ENCODE results near the gene GZF1. TPM values are rescaled to one million over a fixed set of nuclear protein-coding genes. Genes with fewer than 3 reads are reported as not detected.

The GZF1 gene
- total and polyA plus RNA-seq, 4 donors: 5.3 to 17.8 (median 14.6) TPM

DNA sequence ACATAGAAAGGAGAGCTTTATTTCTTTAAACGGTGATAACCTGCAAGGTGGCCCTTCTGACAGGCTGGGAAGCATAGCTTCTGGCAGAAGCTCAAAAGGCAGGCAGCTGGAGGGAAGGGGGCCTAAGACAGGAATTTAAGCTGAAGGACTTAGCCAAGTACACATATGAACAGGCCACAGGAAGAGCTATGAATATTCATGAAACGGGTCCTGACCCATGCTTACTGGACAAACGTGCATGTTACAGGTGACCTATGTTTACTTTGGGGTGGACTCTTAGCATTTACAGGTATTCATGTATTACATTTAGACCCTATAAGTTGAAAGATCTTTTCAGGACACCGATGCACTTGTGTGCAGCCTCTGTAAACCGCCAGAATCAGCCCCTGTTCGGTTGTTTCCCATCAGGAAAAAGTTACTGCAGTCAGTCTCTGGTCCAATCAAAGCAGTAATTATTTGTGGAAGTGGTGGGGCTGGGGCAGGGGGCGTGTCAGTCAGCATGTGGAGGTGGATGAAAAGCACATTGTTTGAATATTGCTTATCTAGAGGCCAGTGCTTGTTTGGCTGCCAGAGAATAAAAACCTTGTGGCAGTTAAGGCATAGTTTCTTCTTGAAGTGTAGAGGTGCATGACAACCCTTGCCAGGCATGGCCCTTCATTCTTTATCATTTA lies 2.9 kb upstream of the GZF1 start:
- H3K27ac ChIP-seq (ENCODE audit: low read depth in 1 of 2, low read length in 1 of 2): peak overlapping the region; percentile 59 to 61
- peaks cover 0 to 16% (median 7%) of the 10 kb centered on the region in 4 donors for H3K36me3 ChIP-seq (ENCODE audit: control insufficient read depth in 4 of 4, insufficient read depth in 4 of 4, low read length in 4 of 4)
- DNase-seq: peak in 2 of 3 donors; percentile 37 to 47
- ATAC-seq (ENCODE audit: insufficient read depth, low FRiP score): no peak
- WGBS, 2 donors: 58 to 72% methylated on average over 7 of the region's 7 CpGs
- no peaks in the 10 kb centered on the region for H3K9me3 ChIP-seq (ENCODE audit: control insufficient read depth in 4 of 4, insufficient read depth in 3 of 4, low read length in 3 of 4)
- H3K4me1 ChIP-seq (ENCODE audit: control insufficient read depth in 5 of 5, insufficient read depth in 5 of 5, low read length in 5 of 5): peaks cover 8 to 42% (median 12%) of the 10 kb centered on the region in 5 donors
- no peak overlapping the region for H3K4me3 ChIP-seq
- H3K9ac ChIP-seq (ENCODE audit: insufficient read depth in 1 of 2, low read length in 2 of 2): peak overlapping the region in 1 of 2 donors; percentile 56
- no peaks in the 10 kb centered on the region for H3K27me3 ChIP-seq (ENCODE audit: control insufficient read depth in 3 of 3, insufficient read depth in 3 of 3, low read length in 2 of 3)
- TF ChIP-seq, protein P1, sequence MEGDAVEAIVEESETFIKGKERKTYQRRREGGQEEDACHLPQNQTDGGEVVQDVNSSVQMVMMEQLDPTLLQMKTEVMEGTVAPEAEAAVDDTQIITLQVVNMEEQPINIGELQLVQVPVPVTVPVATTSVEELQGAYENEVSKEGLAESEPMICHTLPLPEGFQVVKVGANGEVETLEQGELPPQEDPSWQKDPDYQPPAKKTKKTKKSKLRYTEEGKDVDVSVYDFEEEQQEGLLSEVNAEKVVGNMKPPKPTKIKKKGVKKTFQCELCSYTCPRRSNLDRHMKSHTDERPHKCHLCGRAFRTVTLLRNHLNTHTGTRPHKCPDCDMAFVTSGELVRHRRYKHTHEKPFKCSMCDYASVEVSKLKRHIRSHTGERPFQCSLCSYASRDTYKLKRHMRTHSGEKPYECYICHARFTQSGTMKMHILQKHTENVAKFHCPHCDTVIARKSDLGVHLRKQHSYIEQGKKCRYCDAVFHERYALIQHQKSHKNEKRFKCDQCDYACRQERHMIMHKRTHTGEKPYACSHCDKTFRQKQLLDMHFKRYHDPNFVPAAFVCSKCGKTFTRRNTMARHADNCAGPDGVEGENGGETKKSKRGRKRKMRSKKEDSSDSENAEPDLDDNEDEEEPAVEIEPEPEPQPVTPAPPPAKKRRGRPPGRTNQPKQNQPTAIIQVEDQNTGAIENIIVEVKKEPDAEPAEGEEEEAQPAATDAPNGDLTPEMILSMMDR (IDR thresholded peaks at IDR 0.05; ENCODE audit: control extremely low read depth, extremely low read depth): no peak

GRCh38 chr20:23360531-23360930 lies 1.5 kb upstream of the GZF1 start:
- 68 to 73% methylated on average over 1 of the region's 1 CpG for WGBS, 2 donors
- Histone ChIP-seq H3K9me3 (ENCODE audit: control insufficient read depth in 4 of 4, insufficient read depth in 3 of 4, low read length in 3 of 4) (no peaks in the 10 kb centered on the region), H3K36me3 (ENCODE audit: control insufficient read depth in 4 of 4, insufficient read depth in 4 of 4, low read length in 4 of 4) (peaks cover 2 to 13% (median 7%) of the 10 kb centered on the region in 4 donors), H3K4me3 (no peak overlapping the region), H3K9ac (ENCODE audit: insufficient read depth in 1 of 2, low read length in 2 of 2) (peak overlapping the region in 1 of 2 donors; percentile 99), H3K27me3 (ENCODE audit: control insufficient read depth in 3 of 3, insufficient read depth in 3 of 3, low read length in 2 of 3) (no peaks in the 10 kb centered on the region), H3K4me1 (ENCODE audit: control insufficient read depth in 5 of 5, insufficient read depth in 5 of 5, low read length in 5 of 5) (peaks cover 8 to 42% (median 15%) of the 10 kb centered on the region in 5 donors), H3K27ac (ENCODE audit: low read depth in 1 of 2, low read length in 1 of 2) (peak overlapping the region in 1 of 2 donors; percentile 97)
- TF ChIP-seq, protein P1 (IDR thresholded peaks at IDR 0.05; ENCODE audit: control extremely low read depth, extremely low read depth): no peak
- DNase-seq (peak in 2 of 3 donors; percentile 46 to 53), ATAC-seq (ENCODE audit: insufficient read depth, low FRiP score) (no peak)

- no peaks in the 10 kb centered on the region for H3K27me3 ChIP-seq (ENCODE audit: control insufficient read depth in 3 of 3, insufficient read depth in 3 of 3, low read length in 2 of 3)
- H3K4me1 ChIP-seq (ENCODE audit: control insufficient read depth in 5 of 5, insufficient read depth in 5 of 5, low read length in 5 of 5): peaks cover 13 to 42% (median 20%) of the 10 kb centered on the region in 5 donors
- no peaks in the 10 kb centered on the region for H3K9me3 ChIP-seq (ENCODE audit: control insufficient read depth in 4 of 4, insufficient read depth in 3 of 4, low read length in 3 of 4)
- H3K4me3 ChIP-seq: peak overlapping the region; percentile 71
- ATAC-seq (ENCODE audit: insufficient read depth, low FRiP score) (no peak), DNase-seq (peak in 2 of 3 donors; percentile 54 to 64)
- TF ChIP-seq, protein P1 (IDR thresholded peaks at IDR 0.05; ENCODE audit: control extremely low read depth, extremely low read depth): no peak
- 1 to 4% methylated on average over 8 of the region's 8 CpGs for WGBS, 2 donors
- peak overlapping the region; percentile 97 to 99 for H3K27ac ChIP-seq (ENCODE audit: low read depth in 1 of 2, low read length in 1 of 2)
- H3K36me3 ChIP-seq (ENCODE audit: control insufficient read depth in 4 of 4, insufficient read depth in 4 of 4, low read length in 4 of 4): peaks cover 5 to 13% (median 7%) of the 10 kb centered on the region in 4 donors
- H3K9ac ChIP-seq (ENCODE audit: insufficient read depth in 1 of 2, low read length in 2 of 2): peak overlapping the region; percentile 97 to 99
These were observed 885 bp upstream of the GZF1 start for GRCh38 chr20:23361119-23361475.

All from lung (tissue), 12 donors.